ENCODE measurements around the gene IGF2R. TPM values are rescaled to one million over a fixed set of nuclear protein-coding genes. Genes with fewer than 3 reads are reported as not detected.
"Not testable (repeated sequence)": the region's sequence is repeated elsewhere in the genome, so short reads cannot be mapped to it uniquely, and the experiment has no call there.

The IGF2R gene, protein sequence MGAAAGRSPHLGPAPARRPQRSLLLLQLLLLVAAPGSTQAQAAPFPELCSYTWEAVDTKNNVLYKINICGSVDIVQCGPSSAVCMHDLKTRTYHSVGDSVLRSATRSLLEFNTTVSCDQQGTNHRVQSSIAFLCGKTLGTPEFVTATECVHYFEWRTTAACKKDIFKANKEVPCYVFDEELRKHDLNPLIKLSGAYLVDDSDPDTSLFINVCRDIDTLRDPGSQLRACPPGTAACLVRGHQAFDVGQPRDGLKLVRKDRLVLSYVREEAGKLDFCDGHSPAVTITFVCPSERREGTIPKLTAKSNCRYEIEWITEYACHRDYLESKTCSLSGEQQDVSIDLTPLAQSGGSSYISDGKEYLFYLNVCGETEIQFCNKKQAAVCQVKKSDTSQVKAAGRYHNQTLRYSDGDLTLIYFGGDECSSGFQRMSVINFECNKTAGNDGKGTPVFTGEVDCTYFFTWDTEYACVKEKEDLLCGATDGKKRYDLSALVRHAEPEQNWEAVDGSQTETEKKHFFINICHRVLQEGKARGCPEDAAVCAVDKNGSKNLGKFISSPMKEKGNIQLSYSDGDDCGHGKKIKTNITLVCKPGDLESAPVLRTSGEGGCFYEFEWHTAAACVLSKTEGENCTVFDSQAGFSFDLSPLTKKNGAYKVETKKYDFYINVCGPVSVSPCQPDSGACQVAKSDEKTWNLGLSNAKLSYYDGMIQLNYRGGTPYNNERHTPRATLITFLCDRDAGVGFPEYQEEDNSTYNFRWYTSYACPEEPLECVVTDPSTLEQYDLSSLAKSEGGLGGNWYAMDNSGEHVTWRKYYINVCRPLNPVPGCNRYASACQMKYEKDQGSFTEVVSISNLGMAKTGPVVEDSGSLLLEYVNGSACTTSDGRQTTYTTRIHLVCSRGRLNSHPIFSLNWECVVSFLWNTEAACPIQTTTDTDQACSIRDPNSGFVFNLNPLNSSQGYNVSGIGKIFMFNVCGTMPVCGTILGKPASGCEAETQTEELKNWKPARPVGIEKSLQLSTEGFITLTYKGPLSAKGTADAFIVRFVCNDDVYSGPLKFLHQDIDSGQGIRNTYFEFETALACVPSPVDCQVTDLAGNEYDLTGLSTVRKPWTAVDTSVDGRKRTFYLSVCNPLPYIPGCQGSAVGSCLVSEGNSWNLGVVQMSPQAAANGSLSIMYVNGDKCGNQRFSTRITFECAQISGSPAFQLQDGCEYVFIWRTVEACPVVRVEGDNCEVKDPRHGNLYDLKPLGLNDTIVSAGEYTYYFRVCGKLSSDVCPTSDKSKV (N-terminal part only)
- total RNA-seq (100 to 1,000 TPM; 113 to 167 (median 157) TPM), polyA plus RNA-seq (10 to 100 TPM; 40.1 to 91.0 (median 48.4) TPM)
- long read RNA-seq, donor 1, full-length matches to known transcripts, result 2 of 67 reads
- long read RNA-seq, donor 1, partial matches to known transcripts, result 59 of 67 reads
- long read RNA-seq, donor 1, other reads (novel, unspliced or antisense), result 6 of 67 reads
- long read RNA-seq, donor 2, full-length matches to known transcripts, result 7 of 192 reads
- long read RNA-seq, donor 2, partial matches to known transcripts, result 143 of 192 reads
- long read RNA-seq, donor 2, other reads (novel, unspliced or antisense), result 42 of 192 reads

- Histone ChIP-seq H3K27ac (peak within 1 kb of the TSS; percentile 97), H3K27me3 (ENCODE audit: insufficient read depth in 3 of 3, low read length in 2 of 3) (no peaks in the 10 kb centered on the region), H3K4me1 (peaks cover 41% of the 10 kb centered on the region), H3K9me3 (no peaks in the 10 kb centered on the region), H3K36me3 (ENCODE audit: insufficient read depth in 1 of 2, low read depth in 1 of 2) (no peaks in the 10 kb centered on the region), H3K4me3 (peak within 1 kb of the TSS; percentile 89)
- ATAC-seq (peak; percentile 90 to 94 (median 91)), DNase-seq (peak; percentile 96 to 97)
- intact Hi-C loops (cut with DNase I), result loop anchor here in 1 of 2 donors (1.0 kb wide), 1 partner anchor 62 kb away; no protein-coding TSS in a partner anchor
- TF ChIP-seq CTCF (IDR thresholded peaks at IDR 0.05), result no peak
- WGBS, 3 donors, result 2 to 5% (median 3%) methylated on average over 30 to 68 of the region's 68 CpGs
These were observed at the start of gene IGF2R for GRCh38 chr6:159968295-159969203. Gene IGF2R (plus strand): TSS chr6:159969082. CDS start chr6:159969247, 165 bp downstream.

DNA sequence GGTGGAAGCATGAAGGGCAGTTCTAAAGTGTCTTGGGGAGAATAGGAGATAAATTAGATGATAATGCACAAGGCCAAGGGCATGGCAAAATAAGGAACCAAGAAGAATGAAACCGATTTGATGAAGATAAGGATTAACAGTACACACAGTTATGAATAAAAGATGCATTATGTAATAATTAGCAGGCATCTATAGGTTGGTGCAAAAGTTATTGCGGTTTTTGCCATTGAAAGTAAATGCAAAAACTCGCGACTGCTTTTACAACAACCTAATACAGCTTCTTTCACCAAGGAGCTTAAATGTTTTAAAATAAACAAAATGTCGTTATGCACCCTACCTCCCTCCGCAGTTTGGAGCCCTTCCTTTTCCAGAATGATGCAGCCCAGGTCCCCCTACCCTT lies 49.1 kb upstream of the IGF2R start:
- Histone ChIP-seq H3K36me3 (ENCODE audit: insufficient read depth in 1 of 2, low read depth in 1 of 2) (no peaks in the 10 kb centered on the region), H3K4me3 (no peak overlapping the region), H3K4me1 (no peaks in the 10 kb centered on the region), H3K9me3 (no peaks in the 10 kb centered on the region), H3K27me3 (ENCODE audit: insufficient read depth in 3 of 3, low read length in 2 of 3) (no peaks in the 10 kb centered on the region), H3K27ac (no peak overlapping the region)
- no peak for TF ChIP-seq CTCF (IDR thresholded peaks at IDR 0.05)
- DNase-seq (no peak), ATAC-seq (no peak)
- intact Hi-C loops (cut with DNase I), result no loop called here
- WGBS, 3 donors, result 89 to 92% (median 91%) methylated on average over 6 of the region's 6 CpGs

GRCh38 chr6:159924150-159924549 lies 44.7 kb upstream of the IGF2R start:
- H3K9me3 ChIP-seq; H3K4me1 ChIP-seq; H3K27ac ChIP-seq; intact Hi-C loops (cut with DNase I); H3K27me3 ChIP-seq (ENCODE audit: insufficient read depth in 3 of 3, low read length in 2 of 3); ATAC-seq; H3K36me3 ChIP-seq (ENCODE audit: insufficient read depth in 1 of 2, low read depth in 1 of 2); DNase-seq; H3K4me3 ChIP-seq: not testable (repeated sequence)
- WGBS, 3 donors, result 62 to 69% (median 66%) methylated on average over 2 of the region's 2 CpGs

DNA sequence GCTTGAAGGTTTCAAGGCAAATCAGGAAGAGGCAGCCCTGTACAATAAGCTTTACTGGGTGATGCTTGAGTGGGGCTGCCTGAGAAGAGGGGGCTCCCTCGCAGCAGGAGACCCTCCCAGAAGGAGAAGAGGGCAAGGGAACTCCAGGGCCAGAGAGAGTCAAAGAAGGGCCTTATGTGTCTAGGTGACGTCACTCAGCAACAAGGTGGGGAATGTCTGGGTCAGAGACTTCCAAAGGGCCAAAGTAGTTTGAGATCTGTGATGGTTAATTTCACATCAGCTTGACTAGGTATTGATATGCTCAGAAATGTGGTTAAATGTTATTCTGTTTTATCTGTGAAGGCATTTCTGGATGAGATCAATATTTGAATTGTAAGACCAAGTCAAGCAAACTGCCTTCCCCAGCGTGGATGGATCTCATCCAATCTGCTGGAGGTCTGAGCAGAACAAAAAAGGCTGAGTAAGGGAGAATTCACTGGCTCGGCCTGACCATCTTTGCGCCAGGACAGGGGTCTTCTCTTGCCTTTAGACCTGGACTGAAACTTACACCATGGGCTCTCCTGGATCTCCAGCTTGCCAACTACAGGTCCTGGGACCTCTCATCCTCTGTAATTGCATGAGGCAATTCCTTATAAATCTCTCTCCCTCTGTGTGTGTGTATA lies 42.2 kb upstream of the IGF2R start:
- no peak for TF ChIP-seq CTCF (IDR thresholded peaks at IDR 0.05)
- H3K4me3 ChIP-seq, result no peak overlapping the region
- 76 to 85% (median 81%) methylated on average over 5 of the region's 5 CpGs for WGBS, 3 donors
- H3K4me1 ChIP-seq, result no peaks in the 10 kb centered on the region
- H3K9me3 ChIP-seq, result no peaks in the 10 kb centered on the region
- H3K27me3 ChIP-seq (ENCODE audit: insufficient read depth in 3 of 3, low read length in 2 of 3), result no peaks in the 10 kb centered on the region
- no peak overlapping the region for H3K27ac ChIP-seq
- no peak for DNase-seq
- no peak for ATAC-seq
- H3K36me3 ChIP-seq (ENCODE audit: insufficient read depth in 1 of 2, low read depth in 1 of 2), result no peaks in the 10 kb centered on the region
- intact Hi-C loops (cut with DNase I), result no loop called here
